Kidney capillary endothelial cell (primary cell): ENCODE data around the gene ZNF318.

Source experiments
- DNase-seq: peaks from one replicate; pipeline ENCODE4 v3.0.0-alpha.2; 2018; ENCODE audit warnings: low spot score

The ZNF318 gene

DNA sequence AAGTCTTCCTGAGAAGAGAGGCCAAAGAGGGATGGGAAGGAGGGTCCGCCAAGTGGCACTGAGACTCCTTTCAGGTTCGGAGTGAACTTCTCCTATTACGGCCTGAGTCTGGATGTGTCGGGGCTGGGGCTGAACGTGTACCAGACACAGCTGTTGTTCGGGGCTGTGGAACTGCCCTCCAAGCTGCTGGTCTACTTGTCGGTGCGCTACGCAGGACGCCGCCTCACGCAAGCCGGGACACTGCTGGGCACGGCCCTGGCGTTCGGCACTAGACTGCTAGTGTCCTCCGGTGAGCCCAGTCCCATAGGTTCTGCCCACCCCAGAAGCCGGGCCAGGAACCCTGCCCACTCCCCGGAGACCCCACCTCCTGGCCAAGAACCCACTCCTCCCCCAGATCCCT is 67.3 kb downstream of the ZNF318 start:
- DNase-seq, result no peak

- no peak for DNase-seq
Measured at GRCh38 chr6:43301081-43301870, 68.2 kb downstream of the ZNF318 start.

- DNase-seq, result no peak
Measured at GRCh38 chr6:43299338-43300293, 69.8 kb downstream of the ZNF318 start.

- DNase-seq, result no peak
Measured at GRCh38 chr6:43298565-43299337, 70.7 kb downstream of the ZNF318 start.

- DNase-seq, result no peak
Measured at GRCh38 chr6:43297644-43298564, 71.5 kb downstream of the ZNF318 start, which contains the start of gene SLC22A7. Gene SLC22A7, plus strand, starts transcription at chr6:43298260. Its CDS starts 99 bp downstream, at chr6:43298359.

GRCh38 chr6:43296780-43297497 is 72.5 kb downstream of the ZNF318 start:
- DNase-seq, result no peak

DNA sequence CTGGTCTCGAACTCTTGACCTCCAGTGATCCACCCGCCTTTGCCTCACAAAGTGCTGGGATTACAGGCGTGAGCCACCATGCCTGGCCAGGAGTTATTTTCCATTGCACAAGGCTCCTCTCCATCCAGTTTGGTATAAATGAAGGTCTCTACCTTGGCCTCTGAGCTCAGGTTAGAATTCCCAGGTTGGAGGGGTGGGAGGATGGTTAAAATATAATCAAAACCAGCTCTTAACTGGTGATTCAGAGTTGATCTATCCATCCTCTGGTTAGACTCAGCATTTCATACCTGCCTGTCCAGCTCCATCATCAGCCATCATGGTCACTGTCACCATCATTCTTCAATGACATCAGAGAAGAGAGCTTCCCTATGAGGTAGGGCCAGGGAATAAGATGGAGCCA is 74.0 kb downstream of the ZNF318 start:
- DNase-seq, result no peak

DNA sequence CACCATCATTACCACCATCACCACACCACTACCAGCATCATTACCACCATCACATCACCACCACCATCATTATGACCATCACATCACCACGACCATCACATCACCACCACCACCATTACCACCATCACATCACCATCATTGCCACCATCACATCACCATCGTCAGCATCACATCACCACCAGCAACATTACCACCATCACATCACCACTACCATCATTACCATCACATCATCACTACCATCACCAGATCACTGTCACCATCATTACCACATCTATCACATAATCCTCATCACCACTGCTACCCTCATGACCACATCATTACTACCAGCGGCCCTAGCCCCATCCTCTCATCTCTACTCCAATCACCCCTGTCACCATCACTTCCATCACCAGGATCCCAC is 74.9 kb downstream of the ZNF318 start:
- DNase-seq, result no peak

DNA sequence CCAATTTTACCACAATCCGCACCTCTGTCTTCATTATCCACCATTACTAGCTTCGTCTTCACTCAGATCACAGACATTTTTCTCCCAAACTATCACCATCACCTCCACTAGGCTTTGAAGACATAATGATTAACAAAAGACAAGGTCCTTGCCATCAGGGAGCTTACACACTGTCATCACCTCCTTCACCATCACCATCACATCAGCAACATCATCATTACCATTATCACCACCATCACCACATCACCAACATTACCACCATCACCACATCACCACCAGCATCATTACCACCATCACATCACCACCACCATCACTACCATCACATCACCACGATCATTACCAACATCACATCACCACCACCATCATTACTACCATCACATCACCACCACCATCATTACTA is 75.7 kb downstream of the ZNF318 start:
- DNase-seq, result no peak

DNA sequence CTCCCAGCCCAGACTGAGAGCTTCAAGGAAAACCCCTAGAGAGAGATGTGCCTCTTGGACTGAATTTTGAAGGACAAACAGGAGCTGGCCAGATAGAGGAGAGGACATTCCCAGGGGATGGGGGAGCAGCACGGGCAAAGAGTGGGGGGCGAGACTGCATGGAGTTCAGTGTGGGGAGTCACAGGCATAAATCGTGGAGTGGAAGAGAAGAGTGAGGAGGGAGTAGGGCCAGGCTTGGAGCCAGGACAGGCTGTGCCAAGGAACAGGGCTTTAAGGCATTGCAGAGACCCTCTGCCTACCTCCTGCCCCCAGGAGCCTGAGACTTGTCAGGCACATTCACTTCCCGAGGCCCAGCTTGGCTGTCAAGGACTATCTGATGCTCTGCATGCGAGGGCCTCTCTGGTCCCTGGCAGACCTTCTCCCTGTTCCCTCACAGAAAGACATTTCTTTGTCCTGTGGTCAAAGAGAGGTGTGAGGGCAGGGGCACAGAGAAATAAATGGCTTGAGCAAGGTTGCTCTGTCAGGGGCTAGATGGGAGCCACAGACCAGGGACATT is 76.6 kb downstream of the ZNF318 start:
- DNase-seq, result no peak

DNA sequence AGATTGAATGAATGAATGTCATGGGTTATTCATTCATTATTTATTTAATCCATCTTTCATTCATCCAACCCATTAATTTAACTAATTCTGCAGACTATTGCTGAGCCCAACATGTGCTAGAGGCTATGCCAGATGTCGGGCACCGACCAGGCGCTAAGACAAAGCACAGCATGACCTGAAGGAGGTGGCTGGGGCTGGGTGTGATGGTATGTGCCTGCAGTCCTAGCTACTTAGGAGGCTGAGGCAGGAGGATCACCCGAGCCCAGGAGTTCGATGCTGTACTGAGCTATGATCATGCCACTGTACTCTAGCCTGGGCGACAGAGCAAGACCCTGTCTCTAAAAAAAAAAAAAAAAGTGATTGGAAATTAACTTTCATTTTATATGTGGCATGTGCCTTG is 77.1 kb downstream of the ZNF318 start:
- no peak for DNase-seq

DNA sequence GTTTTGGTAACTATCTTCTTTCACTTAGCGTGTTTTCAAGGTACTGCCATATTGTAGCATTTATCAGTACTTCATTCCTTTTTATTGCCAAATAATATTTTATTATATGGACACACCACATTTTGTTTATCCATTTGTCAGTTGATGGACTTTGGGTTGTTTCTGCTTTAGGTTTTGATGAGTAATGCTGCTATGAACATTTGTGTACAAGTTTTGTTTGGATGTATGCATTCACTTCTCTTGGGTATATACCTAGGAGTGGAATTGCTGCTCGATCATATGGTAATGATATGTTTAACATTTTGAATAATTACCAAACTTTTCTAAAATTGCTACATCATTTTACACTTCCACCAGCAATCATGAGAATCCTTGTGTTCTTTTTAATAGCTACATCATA is 77.7 kb downstream of the ZNF318 start:
- DNase-seq, result no peak

- no peak for DNase-seq
Measured at GRCh38 chr6:43290905-43291355, 78.5 kb downstream of the ZNF318 start.

GRCh38 chr6:43290339-43290904 is 79.0 kb downstream of the ZNF318 start:
- no peak for DNase-seq

GRCh38 chr6:43287717-43288679 is 81.4 kb downstream of the ZNF318 start:
- DNase-seq, result no peak

- DNase-seq, result no peak
Measured at GRCh38 chr6:43286980-43287716, 82.3 kb downstream of the ZNF318 start.

DNA sequence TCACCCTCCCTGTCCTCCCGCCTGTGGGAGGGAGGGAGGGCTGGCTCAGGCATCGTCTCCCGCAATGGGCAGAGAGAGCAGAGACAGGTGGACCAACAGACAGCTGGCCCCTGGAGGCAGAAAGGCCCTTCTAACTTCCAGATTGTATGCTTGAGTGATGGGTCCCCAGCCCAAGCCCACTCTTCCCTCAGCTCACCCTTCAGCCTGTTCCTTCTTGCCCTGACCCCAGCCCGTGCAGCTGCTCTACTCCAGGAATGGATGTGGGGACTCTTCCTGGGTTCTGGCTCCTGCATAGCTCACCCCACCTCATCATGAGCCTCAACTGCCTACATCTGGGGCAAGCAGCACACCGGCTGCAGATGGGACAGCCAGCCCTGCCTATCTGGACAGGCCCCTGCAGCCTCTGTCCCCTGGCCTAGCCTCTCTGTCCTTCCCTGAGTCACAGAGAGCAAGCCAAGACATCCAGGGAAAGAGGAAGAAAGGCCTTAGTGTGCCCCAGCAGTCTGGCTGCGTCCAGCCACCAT is 82.9 kb downstream of the ZNF318 start:
- no peak for DNase-seq
